ENCODE results near the gene PDE3B. TPM values are rescaled to one million over a fixed set of nuclear protein-coding genes. Genes with fewer than 3 reads are reported as not detected.

Gene PDE3B
- total and polyA plus RNA-seq, 10 donors, result 1.7 to 78.7 (median 20.8) TPM

DNA sequence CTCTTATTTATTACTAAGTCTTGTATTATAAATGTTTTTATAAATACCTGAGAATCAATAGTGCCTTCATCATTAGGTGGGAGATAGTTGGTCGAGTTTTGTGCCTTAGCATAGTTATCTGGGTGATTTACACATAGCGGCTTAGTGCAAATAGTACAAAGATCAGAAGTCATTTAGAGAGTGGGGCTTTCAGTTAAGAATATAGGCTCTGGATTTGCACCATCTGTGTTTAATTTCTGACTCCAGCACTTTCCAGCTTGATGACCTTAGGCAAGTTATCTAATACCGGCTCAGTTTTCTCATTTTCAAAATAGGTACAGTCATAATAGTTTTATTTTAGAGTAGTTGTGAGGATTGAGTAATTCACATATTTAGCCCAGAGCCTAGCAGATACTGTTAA, 26.4 kb downstream of the PDE3B start:
- Histone ChIP-seq H3K9me3 (no peaks in the 10 kb centered on the region), H3K27ac (no peak overlapping the region), H3K27me3 (replicated peaks in 1 of 7) (no peaks in the 10 kb centered on the region), H3K36me3 (no peaks in the 10 kb centered on the region), H3K4me3 (no peak overlapping the region), H3K4me1 (no peaks in the 10 kb centered on the region)
- intact Hi-C loops (cut with DNase I; ENCODE audit: low total_unique reads), result no loop called here
- 82 to 96% (median 89%) methylated on average over 3 of the region's 3 CpGs for WGBS, 5 donors
- TF ChIP-seq, protein P1, sequence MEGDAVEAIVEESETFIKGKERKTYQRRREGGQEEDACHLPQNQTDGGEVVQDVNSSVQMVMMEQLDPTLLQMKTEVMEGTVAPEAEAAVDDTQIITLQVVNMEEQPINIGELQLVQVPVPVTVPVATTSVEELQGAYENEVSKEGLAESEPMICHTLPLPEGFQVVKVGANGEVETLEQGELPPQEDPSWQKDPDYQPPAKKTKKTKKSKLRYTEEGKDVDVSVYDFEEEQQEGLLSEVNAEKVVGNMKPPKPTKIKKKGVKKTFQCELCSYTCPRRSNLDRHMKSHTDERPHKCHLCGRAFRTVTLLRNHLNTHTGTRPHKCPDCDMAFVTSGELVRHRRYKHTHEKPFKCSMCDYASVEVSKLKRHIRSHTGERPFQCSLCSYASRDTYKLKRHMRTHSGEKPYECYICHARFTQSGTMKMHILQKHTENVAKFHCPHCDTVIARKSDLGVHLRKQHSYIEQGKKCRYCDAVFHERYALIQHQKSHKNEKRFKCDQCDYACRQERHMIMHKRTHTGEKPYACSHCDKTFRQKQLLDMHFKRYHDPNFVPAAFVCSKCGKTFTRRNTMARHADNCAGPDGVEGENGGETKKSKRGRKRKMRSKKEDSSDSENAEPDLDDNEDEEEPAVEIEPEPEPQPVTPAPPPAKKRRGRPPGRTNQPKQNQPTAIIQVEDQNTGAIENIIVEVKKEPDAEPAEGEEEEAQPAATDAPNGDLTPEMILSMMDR (IDR thresholded peaks at IDR 0.05 in 8 of 11, conservative IDR thresholded peaks at IDR 0.05 in 3 of 11), result no peak
- TF ChIP-seq POLR2A (IDR thresholded peaks at IDR 0.05) (no peak), POLR2AphosphoS5 (IDR thresholded peaks at IDR 0.05) (no peak)
- DNase-seq, result no peak

DNA sequence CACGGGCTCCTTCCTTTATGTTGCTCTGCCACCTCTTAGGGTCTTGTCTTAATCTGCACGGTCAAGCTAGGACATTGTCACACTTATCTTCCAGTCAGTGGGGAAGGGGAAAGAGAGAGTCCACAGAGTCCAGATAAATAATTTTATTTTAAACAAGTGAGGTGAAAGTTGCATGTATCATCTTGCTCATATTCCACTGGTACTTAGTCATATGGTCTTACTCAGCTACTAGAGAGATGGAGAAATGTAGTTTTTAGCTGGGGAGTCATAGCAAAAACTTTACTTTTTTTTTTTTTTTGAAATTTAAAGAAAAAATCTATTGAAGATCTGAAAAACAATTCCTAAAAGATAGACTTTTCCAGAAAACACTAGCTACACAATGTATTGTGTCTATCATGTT, 29.0 kb downstream of the PDE3B start:
- intact Hi-C loops (cut with DNase I; ENCODE audit: low total_unique reads), result no loop called here
- H3K36me3 ChIP-seq, result no peaks in the 10 kb centered on the region
- H3K27ac ChIP-seq, result no peak overlapping the region
- WGBS, 5 donors, result 82 to 97% (median 94%) methylated on average over 2 of the region's 2 CpGs
- DNase-seq, result no peak
- no peaks in the 10 kb centered on the region for H3K9me3 ChIP-seq
- TF ChIP-seq POLR2AphosphoS5 (IDR thresholded peaks at IDR 0.05), result no peak
- TF ChIP-seq, protein P1 (IDR thresholded peaks at IDR 0.05 in 8 of 11, conservative IDR thresholded peaks at IDR 0.05 in 3 of 11), result no peak
- TF ChIP-seq POLR2A (IDR thresholded peaks at IDR 0.05), result no peak
- H3K27me3 ChIP-seq (replicated peaks in 1 of 7), result no peaks in the 10 kb centered on the region
- no peak overlapping the region for H3K4me3 ChIP-seq
- H3K4me1 ChIP-seq, result peaks cover 0 to 4% (median 0%) of the 10 kb centered on the region in 6 donors

DNA sequence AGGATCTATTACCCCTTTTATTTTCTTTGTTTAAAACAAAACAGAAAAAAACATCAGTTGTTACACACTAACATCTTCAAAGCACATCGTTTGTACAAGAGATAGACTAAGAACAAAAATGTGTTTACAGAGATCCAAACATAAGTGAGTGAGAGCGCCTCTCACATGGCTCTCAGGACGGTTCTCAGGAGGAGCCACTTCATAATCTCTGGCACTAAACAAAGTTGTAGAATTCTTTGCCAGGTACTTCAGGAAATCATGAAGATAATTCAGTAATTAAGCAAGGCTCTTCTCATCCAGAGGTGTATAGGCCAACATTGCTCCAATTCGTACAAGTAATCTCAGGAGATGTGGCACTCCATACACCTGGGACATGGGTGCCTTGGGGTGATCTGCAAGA, 29.8 kb downstream of the PDE3B start:
- 88 to 92% (median 90%) methylated on average over 4 of the region's 4 CpGs for WGBS, 5 donors
- DNase-seq, result no peak
- no peaks in the 10 kb centered on the region for H3K27me3 ChIP-seq (replicated peaks in 1 of 7)
- TF ChIP-seq POLR2AphosphoS5 (IDR thresholded peaks at IDR 0.05) (no peak), POLR2A (IDR thresholded peaks at IDR 0.05) (no peak)
- TF ChIP-seq, protein P1 (IDR thresholded peaks at IDR 0.05 in 8 of 11, conservative IDR thresholded peaks at IDR 0.05 in 3 of 11), result no peak
- H3K36me3 ChIP-seq, result no peaks in the 10 kb centered on the region
- peaks cover 0 to 4% (median 0%) of the 10 kb centered on the region in 6 donors for H3K4me1 ChIP-seq
- H3K4me3 ChIP-seq, result no peak overlapping the region
- no peaks in the 10 kb centered on the region for H3K9me3 ChIP-seq
- intact Hi-C loops (cut with DNase I; ENCODE audit: low total_unique reads), result no loop called here
- H3K27ac ChIP-seq, result no peak overlapping the region

DNA sequence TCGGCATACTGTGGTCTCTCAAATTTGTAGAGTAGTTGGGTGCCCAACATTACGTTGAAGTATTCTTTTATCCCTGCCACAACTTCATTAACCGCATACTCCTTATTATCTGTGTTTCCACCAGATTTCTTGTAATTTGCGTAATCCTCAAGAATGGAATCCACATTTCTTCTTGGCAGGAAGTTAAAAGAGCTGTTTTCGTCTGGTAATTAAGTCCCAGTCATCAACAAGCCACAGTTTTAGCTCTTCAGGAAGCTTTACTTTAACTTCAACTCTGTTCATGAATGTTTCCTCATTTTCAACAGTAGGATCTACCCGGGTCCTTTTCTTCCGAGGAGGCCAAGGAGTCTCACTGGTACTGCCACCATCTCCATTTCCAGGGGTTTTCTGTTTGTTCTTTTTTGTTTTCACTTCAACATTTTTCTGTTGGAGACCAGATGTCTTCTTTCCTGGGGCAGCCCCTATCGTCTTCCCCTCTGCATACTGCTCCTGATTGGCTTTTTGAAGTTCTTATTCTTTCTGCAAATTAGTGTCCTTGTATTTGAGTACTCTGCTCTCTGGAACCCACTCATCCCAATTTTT, 30.3 kb downstream of the PDE3B start:
- Histone ChIP-seq H3K36me3 (no peaks in the 10 kb centered on the region), H3K4me3 (no peak overlapping the region), H3K27me3 (replicated peaks in 1 of 7) (no peaks in the 10 kb centered on the region), H3K4me1 (peaks cover 0 to 4% (median 0%) of the 10 kb centered on the region in 6 donors), H3K9me3 (peaks cover 0 to 2% (median 0%) of the 10 kb centered on the region in 8 donors), H3K27ac (no peak overlapping the region)
- DNase-seq, result no peak
- TF ChIP-seq, protein P1 (IDR thresholded peaks at IDR 0.05 in 8 of 11, conservative IDR thresholded peaks at IDR 0.05 in 3 of 11), result no peak
- TF ChIP-seq POLR2A (IDR thresholded peaks at IDR 0.05) (no peak), POLR2AphosphoS5 (IDR thresholded peaks at IDR 0.05) (no peak)
- 54 to 68% (median 58%) methylated on average over 8 of the region's 8 CpGs for WGBS, 5 donors
- intact Hi-C loops (cut with DNase I; ENCODE audit: low total_unique reads), result no loop called here
